Neural cell (in vitro differentiated cells): Measurements from ENCODE around the gene KDM1B.

Experiments used
- EZH2 ChIP-seq: fragments of 200-600, 300-800 bp; shearing (Covaris generic), sonication (generic); IDR thresholded peaks from 2 replicates; pipeline ENCODE4 v1.6.1; 2014; ENCODE audit warnings: antibody characterized with exemption, low read length, borderline replicate concordance, mild to moderate bottlenecking; ENCODE audit not compliant: insufficient read depth, poor library complexity, severe bottlenecking
- POLR2AphosphoS5 ChIP-seq: IDR thresholded peaks from 2 replicates; pipeline ENCODE4 v1.6.1; 2012
- RAD21 ChIP-seq: fragments of 450-650 bp; conservative IDR thresholded peaks from 2 replicates; pipeline ENCODE4 v1.6.1; 2014; ENCODE audit warnings: antibody characterized with exemption, mild to moderate bottlenecking, moderate library complexity
- TAF1 ChIP-seq: IDR thresholded peaks from 2 replicates; pipeline ENCODE4 v1.6.1; 2012; ENCODE audit warnings: low read depth
- TF ChIP-seq, protein P1 (sequence below): fragments of 450-650 bp; IDR thresholded peaks from 2 replicates; pipeline ENCODE4 v1.5.1; 2014; ENCODE audit warnings: antibody characterized with exemption, mild to moderate bottlenecking, moderate library complexity; ENCODE audit not compliant: poor library complexity, severe bottlenecking
- TF ChIP-seq, protein P2 (sequence below): IDR thresholded peaks from 2 replicates; pipeline ENCODE4 v1.6.1; 2012; ENCODE audit warnings: borderline replicate concordance

DNA sequence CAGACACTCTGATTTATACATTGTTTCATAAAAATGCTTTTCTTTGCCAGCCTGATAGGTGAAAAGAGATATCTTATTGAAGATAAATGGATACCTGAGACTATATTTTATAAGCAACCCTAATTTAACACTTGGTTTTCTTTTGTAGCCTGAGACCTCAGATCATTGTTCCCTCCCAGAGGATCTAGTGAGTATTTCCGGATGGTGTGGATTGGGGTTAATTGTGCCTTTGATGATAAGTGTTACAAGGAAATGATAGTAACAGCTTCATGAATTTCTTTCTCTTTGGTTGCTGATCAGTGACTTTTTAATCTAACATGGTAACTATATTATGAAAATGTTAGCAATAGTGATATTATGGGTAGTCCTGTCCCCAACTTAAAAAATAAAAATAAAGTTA is 30.4 kb downstream of the KDM1B start:
- TF ChIP-seq, protein P1, sequence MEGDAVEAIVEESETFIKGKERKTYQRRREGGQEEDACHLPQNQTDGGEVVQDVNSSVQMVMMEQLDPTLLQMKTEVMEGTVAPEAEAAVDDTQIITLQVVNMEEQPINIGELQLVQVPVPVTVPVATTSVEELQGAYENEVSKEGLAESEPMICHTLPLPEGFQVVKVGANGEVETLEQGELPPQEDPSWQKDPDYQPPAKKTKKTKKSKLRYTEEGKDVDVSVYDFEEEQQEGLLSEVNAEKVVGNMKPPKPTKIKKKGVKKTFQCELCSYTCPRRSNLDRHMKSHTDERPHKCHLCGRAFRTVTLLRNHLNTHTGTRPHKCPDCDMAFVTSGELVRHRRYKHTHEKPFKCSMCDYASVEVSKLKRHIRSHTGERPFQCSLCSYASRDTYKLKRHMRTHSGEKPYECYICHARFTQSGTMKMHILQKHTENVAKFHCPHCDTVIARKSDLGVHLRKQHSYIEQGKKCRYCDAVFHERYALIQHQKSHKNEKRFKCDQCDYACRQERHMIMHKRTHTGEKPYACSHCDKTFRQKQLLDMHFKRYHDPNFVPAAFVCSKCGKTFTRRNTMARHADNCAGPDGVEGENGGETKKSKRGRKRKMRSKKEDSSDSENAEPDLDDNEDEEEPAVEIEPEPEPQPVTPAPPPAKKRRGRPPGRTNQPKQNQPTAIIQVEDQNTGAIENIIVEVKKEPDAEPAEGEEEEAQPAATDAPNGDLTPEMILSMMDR: no peak
- no peak for TF ChIP-seq EZH2
- no peak for TF ChIP-seq TAF1
- TF ChIP-seq RAD21: no peak
- no peak for TF ChIP-seq POLR2AphosphoS5
- TF ChIP-seq, protein P2, sequence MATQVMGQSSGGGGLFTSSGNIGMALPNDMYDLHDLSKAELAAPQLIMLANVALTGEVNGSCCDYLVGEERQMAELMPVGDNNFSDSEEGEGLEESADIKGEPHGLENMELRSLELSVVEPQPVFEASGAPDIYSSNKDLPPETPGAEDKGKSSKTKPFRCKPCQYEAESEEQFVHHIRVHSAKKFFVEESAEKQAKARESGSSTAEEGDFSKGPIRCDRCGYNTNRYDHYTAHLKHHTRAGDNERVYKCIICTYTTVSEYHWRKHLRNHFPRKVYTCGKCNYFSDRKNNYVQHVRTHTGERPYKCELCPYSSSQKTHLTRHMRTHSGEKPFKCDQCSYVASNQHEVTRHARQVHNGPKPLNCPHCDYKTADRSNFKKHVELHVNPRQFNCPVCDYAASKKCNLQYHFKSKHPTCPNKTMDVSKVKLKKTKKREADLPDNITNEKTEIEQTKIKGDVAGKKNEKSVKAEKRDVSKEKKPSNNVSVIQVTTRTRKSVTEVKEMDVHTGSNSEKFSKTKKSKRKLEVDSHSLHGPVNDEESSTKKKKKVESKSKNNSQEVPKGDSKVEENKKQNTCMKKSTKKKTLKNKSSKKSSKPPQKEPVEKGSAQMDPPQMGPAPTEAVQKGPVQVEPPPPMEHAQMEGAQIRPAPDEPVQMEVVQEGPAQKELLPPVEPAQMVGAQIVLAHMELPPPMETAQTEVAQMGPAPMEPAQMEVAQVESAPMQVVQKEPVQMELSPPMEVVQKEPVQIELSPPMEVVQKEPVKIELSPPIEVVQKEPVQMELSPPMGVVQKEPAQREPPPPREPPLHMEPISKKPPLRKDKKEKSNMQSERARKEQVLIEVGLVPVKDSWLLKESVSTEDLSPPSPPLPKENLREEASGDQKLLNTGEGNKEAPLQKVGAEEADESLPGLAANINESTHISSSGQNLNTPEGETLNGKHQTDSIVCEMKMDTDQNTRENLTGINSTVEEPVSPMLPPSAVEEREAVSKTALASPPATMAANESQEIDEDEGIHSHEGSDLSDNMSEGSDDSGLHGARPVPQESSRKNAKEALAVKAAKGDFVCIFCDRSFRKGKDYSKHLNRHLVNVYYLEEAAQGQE: no peak
